K562 (cell line): ENCODE measurements around the gene CUL1. TPM values are rescaled to one million over a fixed set of nuclear protein-coding genes. Genes with fewer than 3 reads are reported as not detected.

Experiments used
- ARID3A ChIP-seq: IDR thresholded peaks from 2 replicates; pipeline ENCODE4 v1.6.1; 2012; ENCODE audit warnings: low read depth, low read length, improper control_type of control experiment, borderline replicate concordance
- DMBX1 ChIP-seq: fragments of 250-450 bp; sonication (Bioruptor Pico); IDR thresholded peaks from 2 replicates; pipeline ENCODE4 v1.8.0; 2022; ENCODE audit warnings: inconsistent platforms, mild to moderate bottlenecking, moderate library complexity, borderline replicate concordance
- ELF4 ChIP-seq: fragments of 450-650 bp; formaldehyde crosslinking; IDR thresholded peaks from 2 replicates; pipeline ENCODE4 v1.4.0; 2022; ENCODE audit warnings: missing genetic modification characterization
- HMGXB4 ChIP-seq: sonication (generic); formaldehyde crosslinking; IDR thresholded peaks from 2 replicates; pipeline ENCODE4 v1.8.1; 2023; ENCODE audit warnings: mild to moderate bottlenecking, missing genetic modification reagents
- MAFK ChIP-seq: IDR thresholded peaks from 2 replicates; pipeline ENCODE4 v1.6.1; 2011; ENCODE audit warnings: low read length, improper control_type of control experiment
- MITF ChIP-seq: IDR thresholded peaks from 2 replicates; pipeline ENCODE4 v1.6.1; 2014; ENCODE audit warnings: antibody characterized with exemption
- MTA3 ChIP-seq: fragments of 450-650 bp; formaldehyde crosslinking; IDR thresholded peaks from 2 replicates; pipeline ENCODE4 v1.6.1; 2017; ENCODE audit warnings: mild to moderate bottlenecking, borderline replicate concordance
- MYC ChIP-seq, 2 experiments: fragments of 250-450 bp in 1 of 2; sonication (Bioruptor Pico) in 1 of 2; IDR thresholded peaks; 2 replicates each; pipeline versions ENCODE4 v1.5.1 to v1.6.1; 2012 to 2021; ENCODE audit warnings: low read depth in 2 of 2, borderline replicate concordance in 1 of 2, improper control_type of control experiment in 1 of 2, low read length in 1 of 2, mild to moderate bottlenecking in 1 of 2, moderate library complexity in 1 of 2
- RBM39 ChIP-seq: fragments of 200-400 bp; formaldehyde crosslinking; optimal IDR thresholded peaks from 2 replicates; pipeline ENCODE3; 2018; ENCODE audit warnings: low read depth, low read length
- SIN3A ChIP-seq, 2 experiments: fragments of 150-350 bp in 1 of 2; IDR thresholded peaks; 2 replicates each; pipeline ENCODE4 v1.6.1; 2011 to 2016; ENCODE audit warnings: borderline replicate concordance in 2 of 2, low read depth in 2 of 2, low read length in 2 of 2, mild to moderate bottlenecking in 2 of 2, moderate library complexity in 2 of 2; ENCODE audit not compliant: control insufficient read depth in 1 of 2
- SMAD4 ChIP-seq: fragments of 250-450 bp; sonication (Bioruptor Pico); conservative IDR thresholded peaks from 2 replicates; pipeline ENCODE4 v1.8.0; 2021; ENCODE audit warnings: inconsistent platforms, mild to moderate bottlenecking, moderate library complexity
- STAT5A ChIP-seq: IDR thresholded peaks from 2 replicates; pipeline ENCODE4 v1.6.1; 2012; ENCODE audit warnings: low read length, inconsistent platforms, borderline replicate concordance
- TBL1XR1 ChIP-seq, 2 experiments: IDR thresholded peaks; 2 replicates each; pipeline ENCODE4 v1.6.1; 2012; ENCODE audit warnings: improper control_type of control experiment in 2 of 2, low read length in 2 of 2, mild to moderate bottlenecking in 1 of 2
- THAP12 ChIP-seq: fragments of 250-450 bp; sonication (Bioruptor Pico); IDR thresholded peaks from 2 replicates; pipeline ENCODE4 v1.9.0; 2021; ENCODE audit warnings: mild to moderate bottlenecking, inconsistent platforms
- TOE1 ChIP-seq, 2 experiments: fragments of 450-650 bp in 1 of 2; sonication (generic) in 1 of 2; formaldehyde crosslinking in 1 of 2; IDR thresholded peaks; 2 replicates each; pipeline versions ENCODE4 v1.7.1 to v1.8.0; 2016 to 2022; ENCODE audit warnings: borderline replicate concordance in 2 of 2, mild to moderate bottlenecking in 2 of 2, antibody characterized with exemption in 1 of 2, inconsistent platforms in 1 of 2, low read depth in 1 of 2, missing genetic modification reagents in 1 of 2, moderate library complexity in 1 of 2
- ZNF197 ChIP-seq: fragments of 200-800 bp; sonication (Bioruptor generic); IDR thresholded peaks from 2 replicates; pipeline ENCODE4 v1.6.1; 2016; ENCODE audit warnings: low read depth, missing genetic modification characterization, missing compliant biosample characterization
- ZNF212 ChIP-seq: fragments of 450-650 bp; formaldehyde crosslinking; IDR thresholded peaks from 2 replicates; pipeline ENCODE4 v1.4.0; 2020; ENCODE audit warnings: mild to moderate bottlenecking
- ZNF408 ChIP-seq: fragments of 250-450 bp; sonication (Bioruptor Pico); IDR thresholded peaks from 2 replicates; pipeline ENCODE4 v1.4.0; 2020; ENCODE audit warnings: low read depth, mild to moderate bottlenecking, moderate library complexity
- ZNF561 ChIP-seq: fragments of 450-650 bp; formaldehyde crosslinking; conservative IDR thresholded peaks from 2 replicates; pipeline ENCODE4 v1.4.0; 2020; ENCODE audit warnings: mild to moderate bottlenecking, moderate library complexity
- polyA plus RNA-seq, 8 experiments: library from polyadenylated mRNA; depleted of rRNA in 4 of 8; stranded (reverse) in 5 of 8; unstranded in 3 of 8; fragments of >200 nt; fragmentation: Nextera tagmentation in 2 of 8; fragmentation: Illumina TruSeq in 1 of 8; extraction: Ambion mirVana in 2 of 8; extraction: Trizol in 1 of 8; gene quantifications; 2 replicates each; pipeline versions ENCODE4 v1.2.1 to v1.2.3, GENCODE V29; 2011 to 2014; ENCODE audit warnings: inconsistent platforms in 1 of 8, missing spikeins in 1 of 8
- total RNA-seq, 7 experiments: library from RNA; depleted of rRNA in 6 of 7; stranded (reverse); fragments of >200 nt in 6 of 7; fragmentation: Illumina TruSeq in 2 of 7; extraction: Trizol in 2 of 7; gene quantifications; 2 replicates each; pipeline versions ENCODE4 v1.2.1 to v1.2.3, GENCODE V29; 2011 to 2021; ENCODE audit warnings: low replicate concordance in 1 of 7

CUL1 gene
- total and polyA plus RNA-seq, 9 of the 15 experiments (the other 6 are each of a cell fraction or from before 2014, with no cell fraction given) = 31.5 to 107 (median 96.5) TPM

- TF ChIP-seq ZNF197 (CRISPR knock-in tag) (peak; percentile 57; the same call in 1 of the 2 replicates), ELF4 (CRISPR knock-in tag) (no peak), TOE1 (IDR thresholded peaks at IDR 0.05; ENCODE audit: borderline replicate concordance) (peak; percentile 71; the same call in 1 of the 2 replicates), TOE1 (CRISPR knock-in tag; IDR thresholded peaks at IDR 0.05; ENCODE audit: borderline replicate concordance, low read depth) (peak; percentile 47; the same call in 1 of the 2 replicates), TBL1XR1 (IDR thresholded peaks at IDR 0.05; ENCODE audit: low read length in 2 of 2) (no peak; a peak in 1 of 4 replicates), ZNF561 (CRISPR knock-in tag) (no peak), ZNF212 (no peak), THAP12 (peak; percentile 45; the same call in 1 of the 2 replicates), MAFK (no peak), DMBX1 (CRISPR knock-in tag) (no peak), SIN3A (IDR thresholded peaks at IDR 0.05; ENCODE audit: borderline replicate concordance in 2 of 2, control insufficient read depth in 1 of 2, low read depth in 2 of 2, low read length in 2 of 2) (peak in 1 of 2 experiments; percentile 57; a peak in 1 of 4 replicates), ARID3A (no peak), SMAD4 (CRISPR knock-in tag) (peak; percentile 84), STAT5A (no peak), MTA3 (peak; percentile 22; the same call in 1 of the 2 replicates), RBM39 (no peak), MITF (peak; percentile 33; the same call in 1 of the 2 replicates), ZNF408 (CRISPR knock-in tag) (no peak), HMGXB4 (CRISPR knock-in tag) (no peak), MYC (IDR thresholded peaks at IDR 0.05; ENCODE audit: low read depth, low read length) (peak; percentile 67), MYC (CRISPR knock-in tag; IDR thresholded peaks at IDR 0.05; ENCODE audit: borderline replicate concordance, low read depth) (no peak)
Measured at GRCh38 chr7:148698397-148699023, at the start of gene CUL1 (continued).
